ENCODE data around the gene TUFT1. TPM values are rescaled to one million over a fixed set of nuclear protein-coding genes. Genes with fewer than 3 reads are reported as not detected.

The TUFT1 gene
- total RNA-seq, 1 donor from 2014 or later, result 16.0 TPM

DNA sequence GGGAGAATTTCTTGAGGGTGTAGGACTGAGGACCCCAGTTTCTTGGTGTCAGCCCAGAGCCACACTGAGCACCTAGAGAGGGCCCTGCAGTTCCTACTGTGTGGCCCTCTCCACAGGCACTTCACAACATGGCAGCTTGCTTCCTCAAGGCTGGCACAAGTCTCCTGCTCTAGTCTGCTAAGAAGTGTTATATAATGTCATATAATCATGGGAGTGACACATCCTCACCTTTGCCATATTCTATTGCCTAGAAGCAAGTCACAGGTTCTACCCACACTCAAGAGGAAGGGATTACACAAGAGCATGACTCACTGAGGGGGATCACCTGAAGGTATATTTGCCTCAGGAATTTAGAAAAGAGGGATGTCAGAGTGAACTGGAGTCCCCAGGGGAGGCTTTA, 66.3 kb downstream of the TUFT1 start:
- Histone ChIP-seq H3K27ac (no peak overlapping the region), H3K27me3 (no peaks in the 10 kb centered on the region), H3K9me3 (no peaks in the 10 kb centered on the region), H3K4me1 (peaks cover 4% of the 10 kb centered on the region), H3K36me3 (no peaks in the 10 kb centered on the region), H3K4me3 (no peak overlapping the region)
- intact Hi-C loops (cut with DNase I), result no loop called here
- no peak for DNase-seq (ENCODE audit: extremely low spot score in 2 of 2)
- TF ChIP-seq POLR2A (IDR thresholded peaks at IDR 0.05) (no peak), POLR2AphosphoS5 (IDR thresholded peaks at IDR 0.05; ENCODE audit: insufficient read depth in 1 of 2, low read depth in 1 of 2) (no peak)
- TF ChIP-seq, protein P1, sequence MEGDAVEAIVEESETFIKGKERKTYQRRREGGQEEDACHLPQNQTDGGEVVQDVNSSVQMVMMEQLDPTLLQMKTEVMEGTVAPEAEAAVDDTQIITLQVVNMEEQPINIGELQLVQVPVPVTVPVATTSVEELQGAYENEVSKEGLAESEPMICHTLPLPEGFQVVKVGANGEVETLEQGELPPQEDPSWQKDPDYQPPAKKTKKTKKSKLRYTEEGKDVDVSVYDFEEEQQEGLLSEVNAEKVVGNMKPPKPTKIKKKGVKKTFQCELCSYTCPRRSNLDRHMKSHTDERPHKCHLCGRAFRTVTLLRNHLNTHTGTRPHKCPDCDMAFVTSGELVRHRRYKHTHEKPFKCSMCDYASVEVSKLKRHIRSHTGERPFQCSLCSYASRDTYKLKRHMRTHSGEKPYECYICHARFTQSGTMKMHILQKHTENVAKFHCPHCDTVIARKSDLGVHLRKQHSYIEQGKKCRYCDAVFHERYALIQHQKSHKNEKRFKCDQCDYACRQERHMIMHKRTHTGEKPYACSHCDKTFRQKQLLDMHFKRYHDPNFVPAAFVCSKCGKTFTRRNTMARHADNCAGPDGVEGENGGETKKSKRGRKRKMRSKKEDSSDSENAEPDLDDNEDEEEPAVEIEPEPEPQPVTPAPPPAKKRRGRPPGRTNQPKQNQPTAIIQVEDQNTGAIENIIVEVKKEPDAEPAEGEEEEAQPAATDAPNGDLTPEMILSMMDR (IDR thresholded peaks at IDR 0.05), result no peak

GRCh38 chr1:151606857-151607256, 66.7 kb downstream of the TUFT1 start:
- Histone ChIP-seq H3K4me3 (no peak overlapping the region), H3K4me1 (peaks cover 7% of the 10 kb centered on the region), H3K9me3 (no peaks in the 10 kb centered on the region), H3K27me3 (no peaks in the 10 kb centered on the region), H3K36me3 (no peaks in the 10 kb centered on the region), H3K27ac (no peak overlapping the region)
- DNase-seq (ENCODE audit: extremely low spot score in 2 of 2), result no peak
- TF ChIP-seq POLR2A (IDR thresholded peaks at IDR 0.05) (no peak), POLR2AphosphoS5 (IDR thresholded peaks at IDR 0.05; ENCODE audit: insufficient read depth in 1 of 2, low read depth in 1 of 2) (no peak)
- TF ChIP-seq, protein P1 (IDR thresholded peaks at IDR 0.05), result no peak
- intact Hi-C loops (cut with DNase I), result no loop called here

DNA sequence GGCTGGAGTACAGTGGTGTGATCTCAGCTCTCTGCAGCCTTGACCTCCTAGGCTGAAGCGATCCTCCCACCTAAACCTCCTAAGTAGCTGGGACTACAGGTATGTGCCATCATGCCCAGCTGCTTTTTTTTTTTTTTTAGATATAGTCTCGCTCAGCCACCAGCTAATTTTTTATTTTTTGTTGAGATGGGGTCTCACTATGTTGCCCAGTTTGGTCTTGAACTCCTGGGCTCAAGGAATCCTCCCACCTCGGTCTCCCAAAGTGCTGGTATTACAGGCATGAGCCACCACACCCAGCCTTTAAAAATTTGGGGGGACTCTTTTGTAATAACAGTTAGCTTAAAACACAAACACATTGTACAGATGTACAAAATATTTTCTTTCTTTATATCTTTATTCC, 70.0 kb downstream of the TUFT1 start:
- H3K4me3 ChIP-seq, result no peak overlapping the region
- H3K9me3 ChIP-seq, result no peaks in the 10 kb centered on the region
- peaks cover 26% of the 10 kb centered on the region for H3K4me1 ChIP-seq
- H3K27ac ChIP-seq, result no peak overlapping the region
- intact Hi-C loops (cut with DNase I), result no loop called here
- no peak for DNase-seq (ENCODE audit: extremely low spot score in 2 of 2)
- H3K36me3 ChIP-seq, result no peaks in the 10 kb centered on the region
- no peaks in the 10 kb centered on the region for H3K27me3 ChIP-seq
- TF ChIP-seq, protein P1 (IDR thresholded peaks at IDR 0.05), result no peak
- TF ChIP-seq POLR2A (IDR thresholded peaks at IDR 0.05) (no peak), POLR2AphosphoS5 (IDR thresholded peaks at IDR 0.05; ENCODE audit: insufficient read depth in 1 of 2, low read depth in 1 of 2) (no peak)

GRCh38 chr1:151611288-151611790, 71.2 kb downstream of the TUFT1 start:
- TF ChIP-seq, protein P1 (IDR thresholded peaks at IDR 0.05), result no peak
- TF ChIP-seq POLR2AphosphoS5 (IDR thresholded peaks at IDR 0.05; ENCODE audit: insufficient read depth in 1 of 2, low read depth in 1 of 2) (peak in 1 of 2 donors; percentile 79), POLR2A (IDR thresholded peaks at IDR 0.05) (no peak)
- peak overlapping the region; percentile 94 for H3K27ac ChIP-seq
- peaks cover 38% of the 10 kb centered on the region for H3K4me1 ChIP-seq
- intact Hi-C loops (cut with DNase I), result no loop called here
- peak in 1 of 2 donors; percentile 91 for DNase-seq (ENCODE audit: extremely low spot score in 2 of 2)
- no peaks in the 10 kb centered on the region for H3K27me3 ChIP-seq
- no peaks in the 10 kb centered on the region for H3K9me3 ChIP-seq
- peak overlapping the region; percentile 83 to 97 for H3K4me3 ChIP-seq
- H3K36me3 ChIP-seq, result no peaks in the 10 kb centered on the region

DNA sequence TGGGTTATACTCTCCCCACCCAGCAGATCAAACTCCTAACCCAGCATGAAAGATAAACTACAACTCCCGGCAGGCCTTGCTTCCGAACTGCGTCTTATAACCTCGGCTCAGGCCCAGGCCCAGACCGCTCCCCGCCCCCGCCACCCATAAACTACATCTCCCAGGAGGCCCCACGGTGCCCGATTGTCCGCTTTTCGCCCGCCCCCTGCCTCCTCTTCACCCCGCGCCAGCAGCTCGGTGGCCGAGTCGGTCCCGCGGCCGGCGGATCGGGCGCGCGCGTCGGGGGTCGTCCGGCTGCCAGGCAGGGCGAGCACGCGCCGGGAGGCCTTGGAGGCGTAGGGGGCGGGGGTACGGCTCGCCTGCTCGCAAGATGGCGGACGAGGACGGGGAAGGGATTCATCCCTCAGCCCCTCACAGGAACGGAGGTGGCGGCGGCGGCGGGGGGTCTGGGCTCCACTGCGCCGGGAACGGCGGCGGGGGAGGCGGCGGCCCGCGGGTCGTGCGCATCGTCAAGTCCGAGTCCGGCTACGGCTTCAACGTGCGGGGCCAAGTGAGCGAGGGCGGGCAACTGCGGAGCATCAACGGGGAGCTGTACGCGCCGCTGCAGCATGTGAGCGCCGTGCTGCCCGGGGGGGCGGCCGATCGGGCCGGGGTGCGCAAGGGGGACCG, 71.9 kb downstream of the TUFT1 start, which contains the start of gene SNX27:
Gene SNX27, plus strand, starts transcription at position 219 of the 669 bp plus-strand sequence. Its CDS starts 152 bp downstream, at position 371.
- Histone ChIP-seq H3K9me3 (no peaks in the 10 kb centered on the region), H3K4me1 (peaks cover 43% of the 10 kb centered on the region), H3K27me3 (no peaks in the 10 kb centered on the region), H3K4me3 (peak within 1 kb of the TSS; percentile 83 to 97), H3K27ac (peak within 1 kb of the TSS; percentile 94), H3K36me3 (no peaks in the 10 kb centered on the region)
- intact Hi-C loops (cut with DNase I), result no loop called here
- peak in 1 of 2 donors; percentile 64 for TF ChIP-seq POLR2A (IDR thresholded peaks at IDR 0.05)
- TF ChIP-seq, protein P1 (IDR thresholded peaks at IDR 0.05), result no peak
- TF ChIP-seq POLR2AphosphoS5 (IDR thresholded peaks at IDR 0.05; ENCODE audit: insufficient read depth in 1 of 2, low read depth in 1 of 2), result peak in 1 of 2 donors; percentile 73
- DNase-seq (ENCODE audit: extremely low spot score in 2 of 2), result peak in 1 of 2 donors; percentile 97

Measured in vagina (tissue), 2 donors.